OCI-LY1 (cell line): Measurements from ENCODE around the gene KRTAP16-1.
A peak's percentile ranks its signal among the peaks of the same experiment; 100 is the strongest.

Source experiments
- H2AFZ ChIP-seq: fragments of 200-600 bp; sonication (generic), shearing (Covaris generic); 2 replicates; pipeline ENCODE4 v1.6.0; 2014; ENCODE audit warnings: antibody characterized with exemption, mild to moderate bottlenecking, low read length
- H3F3A ChIP-seq: fragments of 200-600 bp; sonication (generic), shearing (Covaris generic); 2 replicates; pipeline ENCODE4 v1.6.0; 2014; ENCODE audit warnings: mild to moderate bottlenecking, antibody characterized with exemption, low read length, moderate library complexity; ENCODE audit not compliant: insufficient read depth
- H3K27ac ChIP-seq: fragments of 200-600 bp; sonication (generic); 2 replicates; pipeline ENCODE4 v1.5.1; 2014; ENCODE audit warnings: low read length, mixed run types, mild to moderate bottlenecking, low read depth; ENCODE audit not compliant: poor library complexity, severe bottlenecking
- H3K27me3 ChIP-seq: fragments of 200-600 bp; sonication (generic); 2 replicates; pipeline ENCODE4 v1.6.0; 2014; ENCODE audit warnings: antibody characterized with exemption, mild to moderate bottlenecking, low read length, moderate library complexity; ENCODE audit not compliant: insufficient read depth
- H3K36me3 ChIP-seq: fragments of 200-600 bp; sonication (generic); 2 replicates; pipeline ENCODE4 v1.6.1; 2014; ENCODE audit warnings: mild to moderate bottlenecking, antibody characterized with exemption, low read length, moderate library complexity, mixed read lengths; ENCODE audit not compliant: insufficient read depth
- H3K4me1 ChIP-seq: fragments of 200-600 bp; sonication (generic); 2 replicates; pipeline ENCODE4 v1.5.1; 2014; ENCODE audit warnings: mild to moderate bottlenecking, low read length, moderate library complexity; ENCODE audit not compliant: insufficient read depth, severe bottlenecking
- H3K4me2 ChIP-seq: fragments of 200-600 bp; sonication (generic), shearing (Covaris generic); 2 replicates; pipeline ENCODE4 v1.6.1; 2014; ENCODE audit warnings: low read length
- H3K4me3 ChIP-seq: fragments of 200-600 bp; sonication (generic); 2 replicates; pipeline ENCODE4 v1.5.1; 2014; ENCODE audit warnings: low read length, low read depth, mild to moderate bottlenecking, mixed read lengths; ENCODE audit not compliant: poor library complexity, severe bottlenecking
- H3K79me2 ChIP-seq: fragments of 200-600 bp; shearing (Covaris generic); 2 replicates; pipeline ENCODE4 v1.6.1; 2016; ENCODE audit warnings: mixed run types, low read length, mixed read lengths; ENCODE audit not compliant: insufficient read depth
- H3K9ac ChIP-seq: fragments of 200-600 bp; sonication (generic), shearing (Covaris generic); 2 replicates; pipeline ENCODE4 v1.6.1; 2014; ENCODE audit warnings: mild to moderate bottlenecking, low read length, mixed read lengths
- H3K9me2 ChIP-seq: fragments of 200-600 bp; sonication (generic), shearing (Covaris generic); 2 replicates; pipeline ENCODE4 v1.6.1; 2014; ENCODE audit warnings: low read depth, mild to moderate bottlenecking, low read length, mixed read lengths
- H3K9me3 ChIP-seq: fragments of 200-600 bp; shearing (Covaris generic); 2 replicates; pipeline ENCODE4 v1.6.1; 2014; ENCODE audit warnings: low read length, mixed read lengths
- H4K20me1 ChIP-seq: fragments of 200-600 bp; sonication (generic), shearing (Covaris generic); 2 replicates; pipeline ENCODE4 v1.6.0; 2016; ENCODE audit warnings: mild to moderate bottlenecking, low read length; ENCODE audit not compliant: insufficient read depth
- EZH2 ChIP-seq: fragments of 200-600 bp; sonication (generic), shearing (Covaris generic); IDR thresholded peaks from 2 replicates; pipeline ENCODE4 v1.8.0; 2017; ENCODE audit warnings: borderline replicate concordance, mixed run types, mild to moderate bottlenecking, antibody characterized with exemption, low read length, moderate library complexity, mixed read lengths
- TF ChIP-seq, protein P1 (sequence below): fragments of 200-600 bp; sonication (generic), shearing (Covaris generic); IDR thresholded peaks from 2 replicates; pipeline ENCODE4 v1.5.1; 2017; ENCODE audit warnings: mild to moderate bottlenecking, antibody characterized with exemption, low read length, moderate library complexity, mixed read lengths

The KRTAP16-1 gene

DNA sequence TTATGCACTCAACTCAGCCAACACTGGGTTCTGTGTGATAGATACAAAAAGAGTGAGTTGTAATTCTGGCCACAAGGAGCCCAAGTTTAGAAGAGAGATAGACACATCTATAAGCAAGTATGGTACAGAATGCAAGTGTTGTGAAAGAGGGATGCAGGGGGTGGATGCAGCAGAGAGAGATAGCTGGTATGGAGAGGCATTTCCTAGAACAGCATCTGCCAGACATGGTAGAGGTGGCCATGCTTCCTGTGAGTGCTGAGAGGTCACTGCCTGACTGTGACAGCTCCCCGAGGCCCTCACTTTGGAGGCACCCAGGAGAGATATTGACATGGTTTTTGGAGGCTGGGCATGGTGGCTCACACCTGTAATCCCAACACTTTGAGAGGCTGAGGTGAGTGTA lies 2.0 kb upstream of the KRTAP16-1 start:
- no peak overlapping the region for H3K9ac ChIP-seq
- no peaks in the 10 kb centered on the region for H3F3A ChIP-seq
- no peaks in the 10 kb centered on the region for H3K36me3 ChIP-seq
- no peak overlapping the region for H3K4me3 ChIP-seq
- no peak overlapping the region for H3K4me2 ChIP-seq
- H3K79me2 ChIP-seq, result no peaks in the 10 kb centered on the region
- no peaks in the 10 kb centered on the region for H4K20me1 ChIP-seq
- TF ChIP-seq EZH2, result no peak
- TF ChIP-seq, protein P1, sequence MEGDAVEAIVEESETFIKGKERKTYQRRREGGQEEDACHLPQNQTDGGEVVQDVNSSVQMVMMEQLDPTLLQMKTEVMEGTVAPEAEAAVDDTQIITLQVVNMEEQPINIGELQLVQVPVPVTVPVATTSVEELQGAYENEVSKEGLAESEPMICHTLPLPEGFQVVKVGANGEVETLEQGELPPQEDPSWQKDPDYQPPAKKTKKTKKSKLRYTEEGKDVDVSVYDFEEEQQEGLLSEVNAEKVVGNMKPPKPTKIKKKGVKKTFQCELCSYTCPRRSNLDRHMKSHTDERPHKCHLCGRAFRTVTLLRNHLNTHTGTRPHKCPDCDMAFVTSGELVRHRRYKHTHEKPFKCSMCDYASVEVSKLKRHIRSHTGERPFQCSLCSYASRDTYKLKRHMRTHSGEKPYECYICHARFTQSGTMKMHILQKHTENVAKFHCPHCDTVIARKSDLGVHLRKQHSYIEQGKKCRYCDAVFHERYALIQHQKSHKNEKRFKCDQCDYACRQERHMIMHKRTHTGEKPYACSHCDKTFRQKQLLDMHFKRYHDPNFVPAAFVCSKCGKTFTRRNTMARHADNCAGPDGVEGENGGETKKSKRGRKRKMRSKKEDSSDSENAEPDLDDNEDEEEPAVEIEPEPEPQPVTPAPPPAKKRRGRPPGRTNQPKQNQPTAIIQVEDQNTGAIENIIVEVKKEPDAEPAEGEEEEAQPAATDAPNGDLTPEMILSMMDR, result no peak
- H3K27me3 ChIP-seq, result no peaks in the 10 kb centered on the region
- no peak overlapping the region for H3K27ac ChIP-seq
- no peak overlapping the region for H2AFZ ChIP-seq
- H3K9me2 ChIP-seq, result no peaks in the 10 kb centered on the region
- H3K9me3 ChIP-seq, result no peaks in the 10 kb centered on the region
- H3K4me1 ChIP-seq, result peaks cover 13% of the 10 kb centered on the region

DNA sequence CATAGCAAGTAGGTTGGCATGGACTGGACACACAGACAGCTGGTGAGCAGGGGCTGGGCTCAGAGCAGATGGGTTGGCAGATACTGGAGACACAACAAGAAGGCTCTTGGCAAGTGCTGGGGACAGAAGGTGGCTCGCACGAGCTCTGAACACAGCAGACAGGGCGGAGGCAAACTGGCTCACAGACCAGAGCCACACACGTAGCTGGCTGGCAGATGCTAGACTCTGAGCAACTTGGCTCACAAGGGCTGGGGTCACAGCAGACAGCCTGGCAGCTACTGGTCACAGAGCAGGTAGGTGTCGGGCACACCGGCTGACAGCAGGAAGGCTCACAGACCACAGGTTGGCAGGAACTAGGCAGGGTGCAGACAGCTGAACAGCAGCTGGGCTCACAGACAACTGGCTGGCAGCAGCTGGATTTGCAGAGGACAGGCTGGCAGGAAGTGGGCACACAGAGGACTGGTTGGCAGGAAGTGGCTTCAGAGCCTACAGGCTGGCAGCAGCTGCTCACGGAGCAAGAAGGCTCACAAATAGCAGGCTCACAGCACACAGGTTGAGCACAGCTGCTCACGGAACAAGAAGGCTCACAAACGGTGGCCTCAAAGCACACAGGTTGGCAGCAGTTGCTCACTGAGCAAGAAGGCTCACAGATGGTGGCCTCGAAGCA lies 725 bp downstream of the KRTAP16-1 start:
- Histone ChIP-seq H3K4me2 (peak overlapping the region; percentile 12; the same call in 1 of the 2 replicates), H3K9me3 (no peaks in the 10 kb centered on the region), H2AFZ (no peak overlapping the region), H3K27ac (peak overlapping the region; percentile 26), H3K9me2 (no peaks in the 10 kb centered on the region), H3K9ac (no peak overlapping the region), H4K20me1 (no peaks in the 10 kb centered on the region), H3K36me3 (no peaks in the 10 kb centered on the region), H3K4me1 (peaks cover 13% of the 10 kb centered on the region), H3K27me3 (no peaks in the 10 kb centered on the region), H3K4me3 (peak overlapping the region; percentile 5), H3K79me2 (no peaks in the 10 kb centered on the region), H3F3A (no peaks in the 10 kb centered on the region)
- TF ChIP-seq, protein P1, result no peak
- TF ChIP-seq EZH2, result no peak

DNA sequence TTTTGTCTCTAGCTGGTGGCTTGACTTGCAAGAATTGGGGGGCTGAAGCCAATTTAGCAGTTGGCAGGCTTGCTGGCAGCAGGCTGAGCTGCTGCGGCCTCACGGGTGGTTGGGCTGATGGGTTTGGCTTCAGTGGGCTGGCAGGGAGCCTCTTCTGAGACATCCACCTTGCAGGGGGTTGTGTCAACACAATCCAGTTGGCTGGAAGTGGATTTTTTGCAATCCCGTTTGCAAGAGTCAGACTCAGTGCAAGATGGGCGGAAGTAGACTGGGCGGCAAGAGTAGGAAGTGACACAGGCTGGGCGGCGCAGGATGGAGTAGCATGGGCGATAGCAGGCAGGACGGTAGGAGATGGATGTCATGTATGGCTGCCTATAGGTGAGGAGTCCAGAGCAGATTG lies 1.5 kb downstream of the KRTAP16-1 start:
- Histone ChIP-seq H3K4me2 (no peak overlapping the region), H3K27ac (no peak overlapping the region), H3K79me2 (no peaks in the 10 kb centered on the region), H3F3A (no peaks in the 10 kb centered on the region), H3K36me3 (no peaks in the 10 kb centered on the region), H3K9me3 (no peaks in the 10 kb centered on the region), H2AFZ (no peak overlapping the region), H4K20me1 (no peaks in the 10 kb centered on the region), H3K4me3 (no peak overlapping the region), H3K9ac (no peak overlapping the region), H3K9me2 (no peaks in the 10 kb centered on the region), H3K27me3 (no peaks in the 10 kb centered on the region), H3K4me1 (peaks cover 13% of the 10 kb centered on the region)
- TF ChIP-seq, protein P1, result no peak
- no peak for TF ChIP-seq EZH2
